Stimulated activated CD4-positive, alpha-beta T cell treated with anti-CD3 and anti-CD28 coated beads, TNF-alpha, amount 100 ng/mL, for 4 hours (primary cell): ENCODE data around the gene VAV2.

ENCODE experiments used
- DNase-seq, 3 experiments: peaks; one replicate each; pipeline ENCODE4 v3.0.0-alpha.2; 2020; ENCODE audit warnings: low read depth in 3 of 3

VAV2 gene

GRCh38 chr9:133821601-133822429, 170.3 kb downstream of the VAV2 start:
- DNase-seq = no peak

DNA sequence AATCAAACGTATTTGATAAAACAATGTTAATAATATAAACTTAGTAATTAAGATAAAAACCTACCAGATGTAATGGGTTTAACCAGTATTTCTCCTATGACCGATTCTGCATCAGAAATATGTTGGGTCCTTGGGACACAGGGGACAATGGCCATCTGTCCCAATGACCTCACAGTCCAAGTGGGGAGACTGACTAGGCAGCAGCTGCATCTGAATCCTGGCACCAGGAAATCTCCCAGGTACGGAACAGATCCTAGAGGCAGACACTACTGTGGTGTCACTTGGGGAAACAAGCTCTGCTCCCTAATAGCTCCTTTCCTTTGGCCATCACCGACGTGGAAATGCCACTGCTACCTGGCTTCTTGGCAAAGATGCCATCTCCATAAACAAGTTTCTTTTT, 172.2 kb downstream of the VAV2 start:
- DNase-seq = no peak

GRCh38 chr9:133818444-133818843, 173.7 kb downstream of the VAV2 start:
- DNase-seq = no peak

GRCh38 chr9:133815781-133816180, 176.3 kb downstream of the VAV2 start:
- no peak for DNase-seq

DNA sequence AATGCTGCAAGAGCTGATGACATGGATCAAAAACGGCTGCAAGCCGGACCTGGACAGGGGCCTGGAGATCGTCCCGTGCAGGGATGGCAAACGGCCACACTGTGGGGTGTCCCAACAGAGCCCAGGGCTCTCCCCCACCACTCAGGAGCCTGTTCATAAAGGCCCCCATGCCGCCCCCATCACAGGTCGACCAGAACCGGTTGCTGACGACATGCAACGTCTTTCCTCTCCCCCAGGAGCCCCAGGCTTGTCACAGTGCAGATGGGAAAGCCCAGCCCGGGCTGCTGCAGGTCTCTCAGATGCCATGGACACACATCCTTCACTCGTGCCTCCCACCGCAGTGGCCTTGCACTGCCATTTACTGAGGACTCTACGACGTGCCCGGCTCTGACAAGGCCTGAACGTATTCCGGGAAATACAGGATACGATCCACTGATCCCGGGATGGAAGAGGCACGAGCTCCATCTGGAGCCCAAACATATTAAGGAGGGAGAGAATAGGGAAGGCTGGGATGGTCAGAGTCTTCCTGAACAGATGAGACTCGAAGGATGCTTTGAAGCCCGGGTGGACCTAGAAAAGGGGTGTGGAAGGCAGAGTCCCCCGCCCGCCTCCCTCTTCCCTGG, 177.4 kb downstream of the VAV2 start:
- DNase-seq = no peak

DNA sequence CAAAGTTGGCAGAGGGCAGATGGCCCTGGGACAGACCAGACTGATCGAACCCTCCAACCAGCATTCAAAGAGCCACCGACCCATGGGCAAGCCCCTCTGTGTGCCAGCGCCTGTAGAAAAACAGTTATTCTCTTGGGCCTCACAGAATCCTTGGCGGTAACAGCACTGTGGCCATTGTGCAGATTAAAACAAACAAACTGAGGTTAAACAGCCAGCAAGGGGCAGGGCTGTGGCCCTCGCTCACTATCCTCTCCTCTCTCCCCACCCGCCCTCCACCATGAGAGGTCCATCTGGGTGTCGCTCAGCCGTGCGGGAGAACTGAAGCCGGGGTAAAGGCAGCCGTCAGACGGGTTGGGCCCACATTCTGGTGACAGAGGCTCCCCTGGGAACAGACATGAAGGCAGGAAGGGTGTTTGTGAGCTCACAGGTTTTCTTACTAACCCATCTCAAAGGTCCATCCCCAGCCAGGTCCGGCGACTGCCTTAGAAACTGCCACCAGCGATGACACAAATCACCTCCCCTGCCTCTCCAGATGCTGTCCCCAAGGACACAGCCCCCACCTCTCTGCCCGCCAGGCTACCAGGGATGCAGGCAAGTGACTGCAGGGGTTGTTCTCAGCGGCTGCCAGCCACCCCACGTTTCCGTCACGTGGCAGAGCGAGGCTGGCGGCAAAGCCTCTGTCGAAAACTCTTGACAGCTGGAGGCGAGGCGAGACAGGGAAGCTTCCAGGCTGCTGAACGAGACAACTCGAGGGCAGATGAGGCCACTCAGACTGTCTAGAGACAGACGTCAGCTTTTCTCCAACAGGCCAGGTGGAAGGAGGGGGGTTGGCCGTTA, 178.2 kb downstream of the VAV2 start:
- DNase-seq = no peak

DNA sequence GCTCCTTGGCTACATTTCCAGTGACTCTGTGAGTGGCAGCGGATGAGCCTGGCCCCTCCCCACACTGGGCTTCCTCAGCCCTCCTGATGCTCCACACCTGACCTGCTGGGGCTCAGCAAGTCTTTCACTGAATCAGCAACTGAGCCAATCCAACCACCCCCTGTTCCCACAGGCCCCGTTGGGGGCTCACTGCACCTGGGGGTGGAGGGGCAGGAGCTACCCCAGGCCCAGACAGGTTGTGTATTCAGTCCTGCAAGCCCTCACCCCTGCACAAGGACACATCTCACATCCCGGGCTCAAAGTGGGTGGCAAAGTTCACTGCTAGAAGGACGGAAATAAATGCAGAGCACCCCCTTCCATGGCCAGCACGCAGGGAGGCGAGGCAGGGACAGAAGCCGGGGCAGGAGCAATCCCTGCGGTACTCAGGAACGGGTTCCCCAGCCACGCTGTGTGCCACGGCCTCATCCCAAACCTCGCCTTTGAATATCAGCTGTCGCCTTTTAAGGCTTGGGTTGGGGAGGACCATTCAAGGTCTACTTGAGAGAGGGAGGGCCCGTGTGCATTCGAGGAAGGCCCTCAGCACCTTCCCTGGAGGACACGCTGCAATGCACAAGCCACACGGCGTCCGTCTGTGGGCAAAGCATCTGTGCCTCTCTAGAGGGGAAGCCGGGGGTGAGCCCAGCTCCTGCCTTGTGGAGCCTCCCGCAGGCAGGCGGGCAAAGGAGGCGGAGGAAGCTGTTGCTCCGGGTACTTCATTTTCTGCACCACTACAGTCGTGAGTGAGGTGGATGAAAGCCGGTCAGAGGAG, 179.0 kb downstream of the VAV2 start:
- no peak for DNase-seq

- no peak for DNase-seq
These were observed 179.9 kb downstream of the VAV2 start for GRCh38 chr9:133812077-133812868.

DNA sequence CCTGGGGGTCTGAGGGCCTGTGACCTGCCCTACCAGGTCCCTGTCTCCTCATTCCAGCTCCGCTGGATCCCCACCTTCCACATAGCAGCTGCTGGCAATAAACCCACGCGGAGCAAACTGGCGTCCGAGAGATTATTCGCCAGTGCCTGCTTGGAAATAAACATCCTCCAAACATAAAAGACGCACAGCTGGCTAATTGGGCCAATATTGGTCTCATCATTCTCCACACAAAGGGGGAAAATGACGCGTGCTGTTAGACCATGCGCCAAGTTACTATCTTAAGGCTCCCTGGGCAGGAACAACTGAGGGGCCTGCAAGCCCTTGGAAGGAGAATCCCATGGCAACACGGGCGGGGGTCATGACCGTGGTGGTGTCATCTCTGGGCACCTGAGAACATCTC, 180.7 kb downstream of the VAV2 start:
- no peak for DNase-seq

- DNase-seq = no peak
These were observed 181.4 kb downstream of the VAV2 start for GRCh38 chr9:133810556-133811195.

GRCh38 chr9:133809335-133809734, 182.8 kb downstream of the VAV2 start:
- no peak for DNase-seq

DNA sequence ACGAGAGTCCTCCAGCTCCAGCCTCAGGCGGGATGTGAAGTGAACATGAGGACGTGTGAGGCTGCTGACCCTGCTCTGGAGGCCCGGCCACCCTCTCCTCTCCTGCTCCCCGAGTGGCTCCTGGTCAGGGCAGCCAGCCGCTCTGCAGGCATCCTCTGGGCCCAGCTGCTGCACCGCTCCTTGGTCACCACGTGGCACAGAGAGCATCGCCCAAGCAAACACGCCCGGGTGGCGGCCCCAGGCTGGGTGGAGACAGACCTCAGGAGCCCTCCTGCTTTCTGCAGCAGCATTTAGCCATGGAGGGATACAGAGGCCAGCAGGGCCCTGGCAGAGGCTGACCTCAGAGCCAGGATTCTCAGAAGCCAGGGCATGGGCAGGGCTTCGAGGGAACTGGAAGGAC, 184.3 kb downstream of the VAV2 start:
- DNase-seq = no peak

DNA sequence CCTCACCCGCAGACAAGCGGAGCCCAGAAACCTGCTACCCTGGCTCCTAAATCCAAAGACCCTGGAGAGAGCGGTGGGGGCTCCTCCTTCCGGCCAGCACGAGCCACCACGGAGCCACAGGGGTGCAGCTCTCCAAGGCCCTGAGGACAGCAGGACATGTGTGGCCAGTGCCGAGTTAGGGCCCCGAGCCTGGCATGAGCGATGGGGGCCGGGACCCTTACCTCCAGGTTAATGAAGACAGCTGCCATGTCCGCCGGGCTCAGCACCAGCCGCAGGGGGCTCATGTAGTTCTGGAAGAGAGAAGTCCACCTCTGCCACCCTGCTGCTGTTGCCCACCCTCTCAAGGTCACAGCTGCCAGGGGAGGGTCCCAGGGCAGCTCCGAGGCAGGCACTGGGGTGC, 185.1 kb downstream of the VAV2 start:
- no peak for DNase-seq

- no peak for DNase-seq
These were observed 185.5 kb downstream of the VAV2 start for GRCh38 chr9:133806623-133807010.

- no peak for DNase-seq
These were observed 186.1 kb downstream of the VAV2 start for GRCh38 chr9:133805876-133806622.

- DNase-seq = no peak
These were observed 187.9 kb downstream of the VAV2 start for GRCh38 chr9:133804199-133804598.

DNA sequence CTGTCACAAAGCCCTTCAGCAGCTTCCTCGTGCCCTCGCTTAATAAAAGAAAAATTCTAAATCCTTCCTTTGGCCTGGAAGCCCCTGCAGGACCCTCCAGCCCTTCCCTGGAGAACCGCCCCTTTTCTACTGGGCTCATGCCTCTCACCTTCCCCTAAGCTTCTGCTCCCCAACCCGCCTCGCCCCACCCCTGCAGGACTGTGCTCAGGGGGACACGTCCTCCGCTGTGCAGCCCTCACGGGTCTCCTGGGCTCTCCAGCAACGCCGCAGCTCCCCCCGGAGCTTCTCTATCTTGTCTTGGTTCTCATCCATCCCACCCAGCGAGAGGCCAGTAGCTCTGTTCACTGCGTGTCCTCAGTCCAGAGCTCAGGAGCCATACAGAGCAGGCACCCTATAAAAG, 188.4 kb downstream of the VAV2 start:
- no peak for DNase-seq

DNA sequence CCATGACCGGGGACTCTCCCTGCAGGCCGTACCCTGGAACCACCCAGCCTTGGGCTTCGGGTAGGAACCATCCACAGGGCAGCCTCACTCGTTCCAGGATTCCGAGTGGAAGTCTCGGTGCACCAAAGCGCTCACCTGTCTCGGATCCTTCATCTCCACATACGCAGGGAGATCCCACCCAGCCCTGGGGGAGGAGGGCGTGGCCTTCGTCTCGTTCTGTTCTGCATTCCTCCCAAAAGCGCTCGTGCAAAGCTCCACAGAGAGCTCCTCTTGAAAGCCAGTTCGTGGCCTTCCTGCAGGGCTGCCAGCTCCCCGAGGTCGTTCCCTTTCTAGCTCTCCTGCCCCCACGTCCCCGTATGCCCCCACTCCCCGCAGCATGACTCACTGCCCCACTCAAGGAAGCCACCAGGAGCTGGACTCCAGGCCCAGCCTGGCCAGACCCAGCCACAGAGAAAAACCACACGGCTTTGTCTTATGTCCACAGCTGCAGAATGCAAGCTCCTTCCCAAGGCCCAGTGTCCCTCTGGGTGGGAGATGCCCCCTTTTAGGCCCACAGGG, 189.0 kb downstream of the VAV2 start:
- no peak for DNase-seq

DNA sequence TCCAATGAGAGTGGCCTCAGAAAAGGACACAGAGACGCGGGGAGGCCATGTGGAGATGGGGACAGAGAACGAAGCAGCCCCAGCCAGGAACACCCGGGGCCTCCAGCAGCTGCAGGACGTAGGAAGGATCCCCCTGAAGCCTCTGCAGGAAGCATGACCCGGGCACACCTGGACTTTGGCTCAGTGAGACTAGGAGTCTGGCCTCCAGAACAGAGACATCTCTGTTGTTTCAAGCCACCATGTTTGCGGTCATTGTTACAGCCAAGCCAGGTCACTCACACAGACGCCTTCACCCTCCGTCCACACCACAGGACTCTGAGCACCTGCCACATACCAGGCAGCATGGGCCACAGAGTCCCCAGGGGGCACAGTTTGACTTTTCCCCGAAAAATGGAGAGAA, 190.4 kb downstream of the VAV2 start:
- DNase-seq = no peak
